GM21423 (cell line): ENCODE data around the gene RIC1.
"Not testable (repeated sequence)": the region's sequence is repeated elsewhere in the genome, so short reads cannot be mapped to it uniquely, and the experiment has no call there.

Source experiments
- ATAC-seq: cut with Tn5 transposase; IDR thresholded peaks from one replicate; pipeline ENCODE4 v1.9.1; 2021; ENCODE audit warnings: mild to moderate bottlenecking, moderate library complexity; ENCODE audit not compliant: unreplicated experiment

Gene RIC1

DNA sequence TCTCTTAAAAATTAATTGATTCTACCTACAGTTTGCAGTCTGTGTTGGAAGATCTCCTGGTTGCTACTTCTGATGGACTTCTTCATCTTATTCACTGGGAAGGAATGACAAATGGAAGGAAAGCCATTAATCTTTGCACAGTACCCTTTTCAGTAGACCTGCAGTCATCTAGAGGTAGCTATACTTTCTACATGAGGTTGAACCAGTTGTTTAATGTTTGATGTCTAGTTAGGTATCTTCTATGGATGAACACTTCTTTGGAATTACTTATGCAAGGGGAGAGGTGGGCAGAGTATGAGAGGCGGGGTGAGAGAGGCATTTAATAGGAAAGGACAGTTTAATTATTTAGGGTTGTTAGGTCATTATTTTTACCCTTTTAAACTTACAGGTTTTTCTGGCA lies 91.2 kb downstream of the RIC1 start:
- no peak for ATAC-seq

- no peak for ATAC-seq
Observed at GRCh38 chr9:5721279-5722087, 92.6 kb downstream of the RIC1 start.

- ATAC-seq: not testable (repeated sequence)
Observed at GRCh38 chr9:5722679-5723078, 93.8 kb downstream of the RIC1 start.

DNA sequence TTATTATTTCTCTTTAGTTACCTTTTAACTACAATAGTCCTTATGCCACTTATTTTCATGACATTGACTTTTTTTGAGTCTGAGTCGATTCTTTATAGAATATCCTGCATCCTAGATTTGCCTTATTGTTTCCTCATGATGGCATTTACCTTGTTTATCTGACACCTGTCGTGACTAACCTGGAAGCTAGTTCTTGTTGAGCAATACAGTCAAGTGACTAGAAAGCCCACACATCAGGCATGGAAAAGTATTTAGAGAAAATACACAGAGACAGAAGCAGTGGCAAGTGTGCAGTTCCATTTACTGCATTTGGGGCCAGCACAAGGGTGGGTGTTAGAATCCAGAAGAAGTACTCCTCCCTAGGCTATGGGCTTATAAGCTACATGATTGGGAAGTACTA lies 106.2 kb downstream of the RIC1 start:
- ATAC-seq: no peak

GRCh38 chr9:5736563-5737346 lies 107.8 kb downstream of the RIC1 start:
- no peak for ATAC-seq

DNA sequence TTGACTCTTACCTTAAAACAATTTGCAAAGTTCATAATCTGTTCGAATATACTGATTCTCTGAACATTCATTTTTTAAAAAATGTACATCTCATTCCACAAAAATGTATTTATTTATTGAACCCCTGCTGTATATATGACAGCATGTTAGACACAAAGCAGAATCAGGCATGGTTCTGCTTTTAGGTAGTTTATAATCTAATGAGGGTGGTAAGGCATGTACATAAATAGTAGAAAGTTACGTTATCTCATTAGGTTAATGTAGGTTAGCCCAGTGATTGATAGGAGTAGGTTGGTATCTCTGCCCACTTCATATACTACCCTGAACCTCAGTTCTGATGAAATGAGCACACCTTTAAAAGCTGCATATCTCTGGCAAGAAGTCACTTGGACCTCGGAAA lies 114.2 kb downstream of the RIC1 start:
- no peak for ATAC-seq

GRCh38 chr9:5748438-5748837 lies 119.5 kb downstream of the RIC1 start:
- no peak for ATAC-seq

- ATAC-seq: no peak
Observed at GRCh38 chr9:5749306-5749705, 120.4 kb downstream of the RIC1 start.

- no peak for ATAC-seq
Observed at GRCh38 chr9:5750569-5750968, 121.7 kb downstream of the RIC1 start.

DNA sequence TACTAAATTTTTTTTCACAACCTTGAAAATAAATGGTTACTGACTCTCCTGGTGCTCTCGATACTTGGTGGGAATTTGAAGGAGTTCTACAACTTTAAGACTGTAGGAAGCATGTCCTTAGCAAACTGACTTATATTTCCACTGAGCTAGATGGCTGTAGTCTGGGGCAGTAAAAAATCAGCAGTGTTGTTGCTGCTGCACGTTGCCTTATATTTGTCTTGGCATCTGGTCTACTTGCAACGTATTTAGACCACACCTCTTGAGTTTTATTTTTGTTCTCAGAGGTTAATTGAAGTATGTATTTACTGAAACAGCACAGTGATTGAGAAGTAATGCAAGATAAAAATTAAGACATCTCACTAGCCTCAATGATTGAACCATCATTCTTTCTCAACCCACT lies 127.7 kb downstream of the RIC1 start:
- no peak for ATAC-seq

DNA sequence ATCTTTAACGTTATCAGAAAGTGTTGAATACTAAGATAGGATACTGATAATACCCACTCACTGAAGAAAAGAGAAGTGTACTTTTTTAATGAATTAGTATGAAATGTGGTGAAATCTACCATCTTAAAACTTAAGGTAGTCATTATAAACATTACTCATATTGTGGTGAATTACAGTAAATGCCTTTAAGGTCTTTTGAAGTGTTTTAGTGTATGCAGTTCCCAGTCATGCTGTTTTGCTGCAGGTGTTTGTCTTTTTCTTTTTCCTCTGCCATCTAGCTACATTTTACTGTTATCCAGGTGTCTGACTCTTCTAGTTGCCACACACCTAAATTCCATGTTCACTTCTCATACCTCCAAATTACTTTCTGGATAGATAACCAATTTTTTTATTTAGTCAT lies 131.4 kb downstream of the RIC1 start:
- ATAC-seq: no peak

DNA sequence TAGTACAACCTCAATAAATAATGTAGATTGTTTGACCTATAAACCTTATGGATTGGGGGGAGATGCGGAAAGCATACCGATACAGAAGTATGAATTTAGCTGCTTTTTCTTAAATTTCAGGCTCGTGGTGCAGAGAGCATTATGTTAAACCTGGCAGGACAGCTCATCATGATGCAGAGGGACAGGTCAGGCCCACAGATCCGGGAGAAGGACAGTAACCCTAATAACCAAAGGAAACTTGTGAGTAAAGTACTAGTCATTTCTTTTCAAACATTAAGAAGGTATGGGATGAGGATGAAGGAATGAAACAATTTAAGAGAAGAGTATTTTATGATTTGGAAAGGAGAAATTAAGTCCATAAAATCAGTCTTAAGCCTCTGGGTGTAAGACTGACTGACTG lies 133.5 kb downstream of the RIC1 start:
- no peak for ATAC-seq

DNA sequence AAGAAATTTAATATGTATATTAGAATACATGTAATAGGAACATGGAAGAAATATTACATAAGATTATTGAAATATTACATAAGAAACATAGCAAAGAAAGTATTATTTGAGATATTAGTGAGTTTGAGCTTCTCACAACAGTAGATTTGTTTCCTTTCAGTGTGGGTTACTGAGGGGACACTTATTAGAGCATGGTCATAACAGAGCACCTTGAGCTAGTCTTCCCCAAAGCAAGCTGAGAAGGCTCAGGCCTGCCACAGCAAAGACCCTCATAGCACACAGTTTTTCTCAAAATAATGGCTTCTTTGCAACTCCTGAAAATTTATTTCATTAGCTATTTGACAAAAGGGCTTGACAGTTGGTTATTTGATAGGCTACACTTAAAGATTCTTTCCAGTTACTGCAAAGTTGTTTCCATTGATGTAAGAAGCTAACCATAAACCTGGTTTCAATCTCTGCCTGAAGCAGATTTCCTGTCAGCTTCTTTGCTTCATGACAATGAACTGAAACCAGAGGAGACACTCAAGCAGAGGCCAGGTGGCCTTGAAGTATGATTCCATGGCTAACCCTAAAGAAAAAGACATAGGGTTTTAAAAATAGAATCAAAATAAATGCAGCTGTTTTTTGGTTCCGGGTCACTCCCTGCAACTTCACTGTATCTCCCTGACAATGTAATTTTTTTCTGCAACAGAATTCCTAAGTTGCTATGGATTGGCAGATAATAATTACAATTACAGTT lies 135.4 kb downstream of the RIC1 start:
- peak; percentile 91 for ATAC-seq

- no peak for ATAC-seq
Observed at GRCh38 chr9:5767968-5768932, 139.3 kb downstream of the RIC1 start.

- ATAC-seq: no peak
Observed at GRCh38 chr9:5773324-5773999, 144.6 kb downstream of the RIC1 start.

DNA sequence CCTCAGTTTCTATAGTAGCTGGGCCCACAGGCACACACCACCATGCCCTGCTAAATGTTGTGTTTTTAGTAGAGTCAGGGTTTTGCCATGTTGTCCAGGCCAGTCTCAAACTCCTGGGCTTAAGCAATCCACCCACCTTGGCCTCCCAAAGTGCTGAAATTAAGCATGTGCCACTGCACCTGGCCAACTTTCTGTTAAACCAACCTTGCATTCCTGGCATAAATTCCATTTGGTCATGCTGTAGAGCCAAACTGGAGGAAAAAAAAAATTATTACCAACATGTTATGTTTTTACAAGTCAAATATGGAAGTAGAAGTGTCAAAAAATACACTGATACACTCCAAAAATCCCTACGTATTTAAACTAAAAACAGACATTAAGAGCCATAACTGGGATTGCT lies 149.9 kb downstream of the RIC1 start:
- ATAC-seq: no peak

DNA sequence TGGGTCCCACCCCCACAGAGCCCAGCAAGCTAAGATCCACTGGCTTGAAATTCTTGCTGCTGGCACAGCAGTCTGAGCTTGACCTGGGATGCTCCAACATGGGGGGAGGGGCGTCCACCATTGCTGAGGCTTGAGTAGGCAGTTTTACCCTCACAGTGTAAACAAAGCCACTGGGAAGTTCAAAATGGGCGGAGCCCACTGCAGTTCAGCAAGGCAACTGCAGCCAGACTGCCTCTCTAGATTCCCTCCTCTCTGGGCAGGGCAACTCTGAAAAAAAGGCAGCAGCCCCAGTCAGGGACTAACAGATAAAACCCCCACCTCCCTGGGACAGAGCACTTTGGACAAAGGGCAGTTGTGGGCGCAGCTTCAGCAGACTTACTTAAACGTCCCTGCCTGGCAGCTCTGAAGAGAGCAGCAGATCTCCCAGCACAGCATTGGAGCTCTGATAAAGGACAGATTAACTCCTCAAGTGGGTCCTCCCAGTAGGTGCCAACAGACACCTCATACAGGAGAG lies 150.9 kb downstream of the RIC1 start:
- ATAC-seq: not testable (repeated sequence)

GRCh38 chr9:5783420-5783819 lies 154.5 kb downstream of the RIC1 start:
- ATAC-seq: not testable (repeated sequence)

DNA sequence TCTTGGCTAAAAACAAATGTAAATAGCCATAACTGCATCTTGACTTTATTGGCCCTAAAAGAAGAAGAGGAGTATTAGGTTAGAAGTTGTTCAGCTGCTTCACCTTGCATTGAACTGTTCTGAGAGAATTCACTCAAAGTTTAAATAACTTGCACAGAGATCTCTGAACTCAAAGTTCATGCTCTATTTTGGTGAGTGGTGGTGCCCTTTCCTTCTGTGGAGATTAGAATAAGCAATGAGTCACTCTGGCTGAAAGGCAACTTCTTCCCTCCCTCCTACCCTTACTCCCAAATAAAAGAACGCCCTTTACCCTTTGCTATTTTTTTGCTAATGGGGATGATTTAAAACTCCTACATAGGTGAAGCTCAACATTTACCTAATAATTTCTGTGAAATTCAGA lies 155.1 kb downstream of the RIC1 start:
- ATAC-seq: no peak
